Cardiac muscle cell (in vitro differentiated cells and primary cell): ENCODE data around the gene SASH1. TPM values are rescaled to one million over a fixed set of nuclear protein-coding genes. Genes with fewer than 3 reads are reported as not detected.
A peak's percentile ranks its signal among the peaks of the same experiment; 100 is the strongest.

Experiments used
- DNase-seq, 2 donors: peaks; one replicate each; pipeline versions ENCODE4 v3.0.0 to v3.0.0-alpha.2; 2010 to 2017; ENCODE audit warnings: low read depth in 1 of 2, low spot score in 1 of 2
- H3K27ac ChIP-seq: fragments of 200-600 bp; sonication (generic); 2 replicates; pipeline ENCODE4 v1.5.1; 2016
- H3K27me3 ChIP-seq: fragments of 200-600 bp; sonication (generic); 2 replicates; pipeline ENCODE4 v1.6.0; 2016; ENCODE audit warnings: control low read depth
- H3K36me3 ChIP-seq: fragments of 200-600 bp; sonication (generic); 2 replicates; pipeline ENCODE4 v1.5.1; 2016; ENCODE audit warnings: control low read depth
- H3K4me1 ChIP-seq: fragments of 200-600 bp; sonication (generic); 2 replicates; pipeline ENCODE4 v1.8.1; 2017; ENCODE audit warnings: low read depth, mild to moderate bottlenecking, mixed run types
- H3K4me3 ChIP-seq: fragments of 200-600 bp; sonication (generic); 2 replicates; pipeline ENCODE4 v1.5.1; 2016; ENCODE audit warnings: mild to moderate bottlenecking
- H3K9me3 ChIP-seq: fragments of 200-600 bp; sonication (generic); 2 replicates; pipeline ENCODE4 v1.5.1; 2017; ENCODE audit warnings: low read depth, mild to moderate bottlenecking, control low read depth
- polyA plus RNA-seq: library from polyadenylated mRNA; unstranded; fragments of >200 nt; fragmentation: Nextera tagmentation; extraction: Ambion mirVana; gene quantifications from 2 replicates; pipeline ENCODE4 v1.2.1, GENCODE V29; 2016
- total RNA-seq: library from RNA; depleted of rRNA; stranded (reverse); fragments of >200 nt; gene quantifications from 2 replicates; pipeline ENCODE4 v1.2.3, GENCODE V29; 2016
- TF ChIP-seq, protein P1 (sequence below): IDR thresholded peaks from 2 replicates; pipeline ENCODE4 v1.5.1; 2012; ENCODE audit warnings: low read depth, mild to moderate bottlenecking, low read length

SASH1 gene
- total and polyA plus RNA-seq, 2 experiments from 2014 or later, result 7.2 to 17.1 TPM

GRCh38 chr6:148508401-148509041 lies 165.9 kb downstream of the SASH1 start:
- TF ChIP-seq, protein P1, sequence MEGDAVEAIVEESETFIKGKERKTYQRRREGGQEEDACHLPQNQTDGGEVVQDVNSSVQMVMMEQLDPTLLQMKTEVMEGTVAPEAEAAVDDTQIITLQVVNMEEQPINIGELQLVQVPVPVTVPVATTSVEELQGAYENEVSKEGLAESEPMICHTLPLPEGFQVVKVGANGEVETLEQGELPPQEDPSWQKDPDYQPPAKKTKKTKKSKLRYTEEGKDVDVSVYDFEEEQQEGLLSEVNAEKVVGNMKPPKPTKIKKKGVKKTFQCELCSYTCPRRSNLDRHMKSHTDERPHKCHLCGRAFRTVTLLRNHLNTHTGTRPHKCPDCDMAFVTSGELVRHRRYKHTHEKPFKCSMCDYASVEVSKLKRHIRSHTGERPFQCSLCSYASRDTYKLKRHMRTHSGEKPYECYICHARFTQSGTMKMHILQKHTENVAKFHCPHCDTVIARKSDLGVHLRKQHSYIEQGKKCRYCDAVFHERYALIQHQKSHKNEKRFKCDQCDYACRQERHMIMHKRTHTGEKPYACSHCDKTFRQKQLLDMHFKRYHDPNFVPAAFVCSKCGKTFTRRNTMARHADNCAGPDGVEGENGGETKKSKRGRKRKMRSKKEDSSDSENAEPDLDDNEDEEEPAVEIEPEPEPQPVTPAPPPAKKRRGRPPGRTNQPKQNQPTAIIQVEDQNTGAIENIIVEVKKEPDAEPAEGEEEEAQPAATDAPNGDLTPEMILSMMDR, result no peak
- Histone ChIP-seq H3K27ac (no peak overlapping the region), H3K4me1 (peaks cover 19% of the 10 kb centered on the region), H3K4me3 (no peak overlapping the region), H3K9me3 (no peaks in the 10 kb centered on the region), H3K36me3 (no peaks in the 10 kb centered on the region), H3K27me3 (no peaks in the 10 kb centered on the region)
- DNase-seq, result peak in 1 of 2 donors; percentile 75

- TF ChIP-seq, protein P1, result no peak
- no peaks in the 10 kb centered on the region for H3K27me3 ChIP-seq
- H3K27ac ChIP-seq, result no peak overlapping the region
- H3K9me3 ChIP-seq, result no peaks in the 10 kb centered on the region
- no peaks in the 10 kb centered on the region for H3K36me3 ChIP-seq
- DNase-seq, result peak in 1 of 2 donors; percentile 65
- H3K4me1 ChIP-seq, result peaks cover 19% of the 10 kb centered on the region
- no peak overlapping the region for H3K4me3 ChIP-seq
Measured at GRCh38 chr6:148509119-148509799, 166.6 kb downstream of the SASH1 start.

DNA sequence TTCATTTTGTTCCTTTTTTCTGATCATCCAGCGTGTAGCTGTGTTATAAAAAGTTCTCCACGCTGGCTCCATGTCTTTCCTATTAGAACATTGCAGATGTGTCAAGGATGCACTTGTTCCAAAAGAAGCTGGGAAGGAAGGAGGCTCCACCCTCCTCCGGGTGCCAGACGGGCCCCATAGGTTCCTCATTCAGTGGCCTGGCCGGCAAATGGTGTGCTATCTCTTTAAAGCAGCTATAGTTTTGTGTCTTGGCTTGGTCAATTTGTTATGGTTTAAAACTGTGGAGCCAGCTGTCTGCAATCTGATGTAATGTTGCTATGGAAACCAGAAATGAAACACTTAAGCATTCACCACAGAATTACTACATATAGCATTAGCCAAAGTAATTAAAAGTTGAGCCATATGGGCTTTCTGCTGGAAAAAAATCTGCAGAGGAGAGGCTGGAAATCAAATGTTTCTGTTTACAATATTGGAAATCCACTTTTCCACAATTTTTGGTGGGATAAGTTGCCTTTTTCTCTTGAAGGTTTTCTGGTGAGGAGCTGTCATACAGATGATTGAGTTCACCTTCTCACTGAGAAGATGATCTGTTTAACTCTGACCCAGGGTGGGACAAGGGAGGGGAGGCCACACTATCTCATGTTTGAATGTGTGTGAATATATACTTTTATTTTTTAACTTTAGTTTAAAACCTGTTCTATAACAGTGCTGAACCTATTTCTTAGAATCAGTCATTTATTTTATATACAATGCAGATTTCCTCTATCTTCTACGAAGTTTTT lies 167.4 kb downstream of the SASH1 start:
- Histone ChIP-seq H3K9me3 (no peaks in the 10 kb centered on the region), H3K4me1 (peaks cover 19% of the 10 kb centered on the region), H3K36me3 (no peaks in the 10 kb centered on the region), H3K27ac (no peak overlapping the region), H3K4me3 (no peak overlapping the region), H3K27me3 (no peaks in the 10 kb centered on the region)
- TF ChIP-seq, protein P1, result no peak
- peak in 1 of 2 donors; percentile 96 for DNase-seq

- H3K27me3 ChIP-seq, result no peaks in the 10 kb centered on the region
- no peak overlapping the region for H3K4me3 ChIP-seq
- no peak overlapping the region for H3K27ac ChIP-seq
- peak in 1 of 2 donors; percentile 80 for DNase-seq
- TF ChIP-seq, protein P1, result no peak
- no peaks in the 10 kb centered on the region for H3K36me3 ChIP-seq
- H3K9me3 ChIP-seq, result no peaks in the 10 kb centered on the region
- H3K4me1 ChIP-seq, result peaks cover 20% of the 10 kb centered on the region
Measured at GRCh38 chr6:148513145-148514071, 170.8 kb downstream of the SASH1 start.
